Measurements from ENCODE around the gene EFHC1. TPM values are rescaled to one million over a fixed set of nuclear protein-coding genes. Genes with fewer than 3 reads are reported as not detected.
A peak's percentile ranks its signal among the peaks of the same experiment; 100 is the strongest.

EFHC1 gene
- total RNA-seq, 3 donors from 2014 or later = 26.2 to 55.8 (median 36.7) TPM

- Histone ChIP-seq H3K36me3 (no peaks in the 10 kb centered on the region), H3K9me3 (no peaks in the 10 kb centered on the region), H3K27me3 (no peaks in the 10 kb centered on the region), H3K4me3 (no peak overlapping the region), H3K27ac (no peak overlapping the region), H3K4me1 (no peaks in the 10 kb centered on the region)
- intact Hi-C loops (cut with DNase I; ENCODE audit: low total_unique reads) = no loop called here
- no peak for DNase-seq (ENCODE audit: low spot score in 2 of 2)
- TF ChIP-seq CTCF (IDR thresholded peaks at IDR 0.05) (no peak), POLR2A (IDR thresholded peaks at IDR 0.05) (no peak)
These were observed 73.5 kb downstream of the EFHC1 start for GRCh38 chr6:52493669-52494068.

DNA sequence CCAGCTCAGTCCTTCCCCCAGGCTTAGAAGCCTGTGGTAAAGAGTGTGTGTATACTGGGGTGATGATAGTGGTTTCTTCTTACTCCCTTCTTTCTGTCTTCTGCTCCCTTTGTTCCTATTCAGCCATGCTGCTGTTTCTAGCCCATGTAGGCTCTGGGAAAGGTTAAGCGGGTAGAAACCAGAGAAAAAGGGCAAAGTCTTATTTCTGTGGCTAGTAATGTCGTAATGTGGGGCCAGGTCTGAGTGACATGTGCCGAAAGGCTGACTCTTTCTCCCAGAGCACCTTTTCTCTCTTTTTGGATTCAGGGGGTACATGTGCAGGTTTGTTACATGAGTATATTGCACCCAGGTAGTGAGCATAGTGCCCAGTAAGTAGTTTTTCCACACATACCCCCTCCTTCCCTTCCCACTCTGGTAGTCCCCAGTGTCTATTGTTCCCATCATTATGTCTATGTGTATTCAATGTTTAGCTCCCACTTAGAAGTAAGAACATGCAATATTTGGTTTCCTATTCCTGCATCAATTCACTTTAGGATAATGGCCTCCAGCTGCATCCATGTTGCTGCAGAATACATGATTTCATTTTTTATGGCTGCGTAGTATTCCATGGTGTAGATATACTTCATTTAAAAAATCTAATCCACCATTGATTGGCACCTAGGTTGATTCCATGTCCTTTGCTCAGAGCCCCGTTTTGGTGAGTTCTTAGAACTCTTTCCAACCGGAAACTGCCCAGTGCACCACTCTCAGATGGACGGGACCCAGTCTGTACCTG, 74.3 kb downstream of the EFHC1 start:
- TF ChIP-seq POLR2A (IDR thresholded peaks at IDR 0.05) = no peak
- TF ChIP-seq CTCF (IDR thresholded peaks at IDR 0.05) = no peak
- TF ChIP-seq POLR2AphosphoS5 (IDR thresholded peaks at IDR 0.05) = no peak
- Histone ChIP-seq H3K9me3 (no peaks in the 10 kb centered on the region), H3K4me3 (no peak overlapping the region), H3K4me1 (no peaks in the 10 kb centered on the region), H3K27ac (no peak overlapping the region), H3K36me3 (no peaks in the 10 kb centered on the region), H3K27me3 (no peaks in the 10 kb centered on the region)
- intact Hi-C loops (cut with DNase I; ENCODE audit: low total_unique reads) = no loop called here
- no peak for DNase-seq (ENCODE audit: low spot score in 2 of 2)

DNA sequence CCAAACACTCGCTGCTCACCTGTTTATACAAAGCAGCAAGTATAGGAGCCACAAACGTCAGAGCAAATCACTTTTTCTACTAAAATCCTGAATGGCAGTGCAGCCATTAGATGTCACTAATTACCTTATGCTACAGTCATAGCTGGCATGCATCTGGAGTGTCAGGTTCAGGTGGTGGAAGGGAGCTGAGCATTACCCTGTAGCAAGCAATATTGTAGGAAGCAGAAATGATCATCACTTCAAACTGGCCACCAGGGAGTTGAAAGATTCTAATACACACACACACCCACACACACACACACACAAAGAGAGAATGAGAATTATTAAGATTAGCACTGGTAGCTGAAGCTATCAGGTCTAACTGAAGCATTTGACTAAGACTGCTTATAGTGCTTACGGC, 75.8 kb downstream of the EFHC1 start:
- Histone ChIP-seq H3K27ac (no peak overlapping the region), H3K4me1 (no peaks in the 10 kb centered on the region), H3K27me3 (no peaks in the 10 kb centered on the region), H3K9me3 (no peaks in the 10 kb centered on the region), H3K4me3 (no peak overlapping the region), H3K36me3 (no peaks in the 10 kb centered on the region)
- no peak for TF ChIP-seq CTCF (IDR thresholded peaks at IDR 0.05)
- TF ChIP-seq POLR2AphosphoS5 (IDR thresholded peaks at IDR 0.05) = no peak
- no peak for TF ChIP-seq POLR2A (IDR thresholded peaks at IDR 0.05)
- intact Hi-C loops (cut with DNase I; ENCODE audit: low total_unique reads) = no loop called here
- DNase-seq (ENCODE audit: low spot score in 2 of 2) = no peak

GRCh38 chr6:52496631-52497030, 76.5 kb downstream of the EFHC1 start:
- Histone ChIP-seq H3K36me3 (no peaks in the 10 kb centered on the region), H3K9me3 (no peaks in the 10 kb centered on the region), H3K4me3 (no peak overlapping the region), H3K4me1 (no peaks in the 10 kb centered on the region), H3K27me3 (no peaks in the 10 kb centered on the region), H3K27ac (no peak overlapping the region)
- DNase-seq (ENCODE audit: low spot score in 2 of 2) = no peak
- intact Hi-C loops (cut with DNase I; ENCODE audit: low total_unique reads) = no loop called here
- TF ChIP-seq POLR2A (IDR thresholded peaks at IDR 0.05) (no peak), CTCF (IDR thresholded peaks at IDR 0.05) (no peak), POLR2AphosphoS5 (IDR thresholded peaks at IDR 0.05) (no peak)

DNA sequence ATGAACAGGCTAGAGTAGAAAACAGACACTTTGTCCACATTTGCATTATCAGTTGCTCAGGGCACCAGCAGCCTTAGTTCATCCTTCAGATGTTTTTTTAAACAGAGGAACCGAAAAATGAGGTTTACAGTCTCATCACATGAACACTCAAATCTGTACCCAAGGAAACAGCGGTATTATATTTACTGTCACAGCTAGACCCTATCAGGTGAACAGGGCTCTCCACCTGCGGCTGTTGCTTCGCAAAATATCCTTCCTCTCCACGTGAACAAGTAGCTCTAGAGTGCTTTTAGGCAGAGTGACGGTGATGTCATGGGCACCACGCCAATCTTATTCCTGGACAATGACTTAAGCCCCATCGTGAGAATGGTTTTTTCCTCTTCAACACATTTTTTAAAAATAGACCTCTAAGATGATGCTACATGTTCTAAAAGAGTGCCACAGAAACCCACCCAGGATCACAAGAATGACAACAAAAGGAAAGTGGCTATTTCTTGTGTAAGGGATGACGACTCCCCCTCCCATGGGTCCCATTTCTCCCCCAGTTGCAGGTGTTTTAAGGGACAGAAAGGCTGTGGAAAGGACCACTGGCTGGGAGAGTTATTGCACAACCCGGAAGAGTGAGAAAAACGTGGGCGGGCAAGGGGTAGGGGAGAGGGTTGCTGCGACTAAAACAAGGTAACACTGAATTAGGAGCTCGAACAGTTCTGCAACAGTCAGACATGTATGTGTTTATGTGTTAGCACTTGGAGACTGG, 77.7 kb downstream of the EFHC1 start:
- H3K4me3 ChIP-seq = no peak overlapping the region
- H3K9me3 ChIP-seq = no peaks in the 10 kb centered on the region
- DNase-seq (ENCODE audit: low spot score in 2 of 2) = no peak
- H3K27me3 ChIP-seq = no peaks in the 10 kb centered on the region
- peak overlapping the region; percentile 45 to 57 for H3K27ac ChIP-seq
- intact Hi-C loops (cut with DNase I; ENCODE audit: low total_unique reads) = no loop called here
- peaks cover 0 to 3% of the 10 kb centered on the region in 2 donors for H3K4me1 ChIP-seq
- no peaks in the 10 kb centered on the region for H3K36me3 ChIP-seq
- TF ChIP-seq POLR2AphosphoS5 (IDR thresholded peaks at IDR 0.05) (no peak), CTCF (IDR thresholded peaks at IDR 0.05) (no peak), POLR2A (IDR thresholded peaks at IDR 0.05) (no peak)

All from breast epithelium (tissue), 4 donors.